Liver (tissue), 9 donors: Measurements from ENCODE around the gene NBEAL2. TPM values are rescaled to one million over a fixed set of nuclear protein-coding genes. Genes with fewer than 3 reads are reported as not detected.

Source experiments
- DNase-seq: peaks from one replicate; pipeline ENCODE4 v3.0.0-alpha.2; 2017; ENCODE audit warnings: low spot score
- H3K27ac ChIP-seq, 2 donors: one replicate each; pipeline ENCODE4 v1.7.0; 2013; ENCODE audit warnings: inconsistent platforms in 2 of 2, low read length in 2 of 2, control low read depth in 1 of 2, low read depth in 1 of 2, mild to moderate bottlenecking in 1 of 2
- H3K27me3 ChIP-seq, 4 donors: one replicate each; pipeline versions ENCODE4 v1.6.1 to v1.7.0; 2013; ENCODE audit warnings: low read length in 3 of 4, inconsistent platforms in 1 of 4, mild to moderate bottlenecking in 1 of 4, moderate library complexity in 1 of 4; ENCODE audit not compliant: control insufficient read depth in 4 of 4, insufficient read depth in 4 of 4
- H3K36me3 ChIP-seq, 4 donors: one replicate each; pipeline versions ENCODE4 v1.6.1 to v1.7.0; 2013; ENCODE audit warnings: low read length in 3 of 4, mild to moderate bottlenecking in 3 of 4, low read depth in 1 of 4, moderate library complexity in 1 of 4; ENCODE audit not compliant: control insufficient read depth in 4 of 4, insufficient read depth in 3 of 4
- H3K4me1 ChIP-seq, 4 donors: one replicate each; pipeline versions ENCODE4 v1.6.1 to v1.7.0; 2013; ENCODE audit warnings: low read length in 3 of 4, mild to moderate bottlenecking in 3 of 4, moderate library complexity in 1 of 4; ENCODE audit not compliant: control insufficient read depth in 4 of 4, insufficient read depth in 4 of 4
- H3K4me3 ChIP-seq, 3 donors: one replicate each; pipeline versions ENCODE4 v1.6.1 to v1.7.0; 2013; ENCODE audit warnings: low read length in 3 of 3, control low read depth in 1 of 3, low read depth in 1 of 3, mild to moderate bottlenecking in 1 of 3
- H3K9ac ChIP-seq, 2 donors: one replicate each; pipeline ENCODE4 v1.7.0; 2013; ENCODE audit warnings: low read length in 2 of 2, mild to moderate bottlenecking in 2 of 2, moderate library complexity in 2 of 2, control low read depth in 1 of 2, low read depth in 1 of 2
- H3K9me3 ChIP-seq, 4 donors: one replicate each; pipeline versions ENCODE4 v1.6.1 to v1.7.0; 2013; ENCODE audit warnings: low read length in 3 of 4; ENCODE audit not compliant: control insufficient read depth in 4 of 4
- CTCF ChIP-seq: fragments of 150-350 bp; IDR thresholded peaks from 2 replicates; pipeline ENCODE4 v1.5.1; 2017; ENCODE audit warnings: improper control_type of control experiment, low read depth, low read length; ENCODE audit not compliant: missing input control
- FOXA1 ChIP-seq: IDR thresholded peaks from 2 replicates; pipeline ENCODE4 v1.6.1; 2016; ENCODE audit warnings: antibody characterized with exemption
- FOXA2 ChIP-seq: IDR thresholded peaks from 2 replicates; pipeline ENCODE4 v1.6.1; 2016; ENCODE audit warnings: antibody characterized with exemption
- GABPA ChIP-seq, 2 donors: IDR thresholded peaks in 1 of 2; conservative IDR thresholded peaks in 1 of 2; 2 replicates each; pipeline ENCODE4 v1.6.1; 2016; ENCODE audit warnings: antibody characterized with exemption in 2 of 2, mild to moderate bottlenecking in 1 of 2, moderate library complexity in 1 of 2
- HNF4A ChIP-seq, 2 donors: conservative IDR thresholded peaks; 2 replicates each; pipeline ENCODE4 v1.6.1; 2016; ENCODE audit warnings: antibody characterized with exemption in 2 of 2, mild to moderate bottlenecking in 2 of 2
- HNF4G ChIP-seq: IDR thresholded peaks from 2 replicates; pipeline ENCODE4 v1.6.1; 2016; ENCODE audit warnings: antibody characterized with exemption
- MAX ChIP-seq: IDR thresholded peaks from 2 replicates; pipeline ENCODE4 v1.6.1; 2016; ENCODE audit warnings: antibody characterized with exemption
- NR2F2 ChIP-seq: IDR thresholded peaks from 2 replicates; pipeline ENCODE4 v1.6.1; 2016; ENCODE audit warnings: antibody characterized with exemption
- RAD21 ChIP-seq, 2 donors: IDR thresholded peaks; 2 replicates each; pipeline ENCODE4 v1.6.1; 2016; ENCODE audit warnings: antibody characterized with exemption in 2 of 2, mild to moderate bottlenecking in 2 of 2
- REST ChIP-seq: IDR thresholded peaks from 2 replicates; pipeline ENCODE4 v1.6.1; 2016; ENCODE audit warnings: antibody characterized with exemption, mild to moderate bottlenecking
- RXRA ChIP-seq, 2 donors: IDR thresholded peaks; 2 replicates each; pipeline ENCODE4 v1.6.1; 2017 to 2018; ENCODE audit warnings: antibody characterized with exemption in 2 of 2, mild to moderate bottlenecking in 1 of 2
- SP1 ChIP-seq: IDR thresholded peaks from 2 replicates; pipeline ENCODE4 v1.6.1; 2018; ENCODE audit warnings: antibody characterized with exemption, mild to moderate bottlenecking
- TAF1 ChIP-seq: conservative IDR thresholded peaks from 2 replicates; pipeline ENCODE4 v1.6.1; 2016; ENCODE audit warnings: antibody characterized with exemption, mild to moderate bottlenecking
- YY1 ChIP-seq: IDR thresholded peaks from 2 replicates; pipeline ENCODE4 v1.6.1; 2016; ENCODE audit warnings: antibody characterized with exemption, mild to moderate bottlenecking
- ZBTB33 ChIP-seq: IDR thresholded peaks from 2 replicates; pipeline ENCODE4 v1.6.1; 2016; ENCODE audit warnings: antibody characterized with exemption
- WGBS: extraction: QIAGEN DNeasy Blood & Tissue Kit; methylation state at CpG from one replicate; pipeline ENCODE4 v1.1.7; 2013; 5-methylcytosine and 5-hydroxymethylcytosine counted together
- polyA plus RNA-seq, 2 donors: library from polyadenylated mRNA; stranded (reverse) in 1 of 2; unstranded in 1 of 2; fragments of 200-250 nt in 1 of 2; fragments of >200 nt in 1 of 2; fragmentation: Nextera tagmentation in 1 of 2; extraction: Ambion mirVana in 1 of 2; gene quantifications; one replicate each; pipeline versions ENCODE4 v1.2.1 to v1.2.3, GENCODE V29; 2013 to 2015
- total RNA-seq, 2 donors: library from RNA; depleted of rRNA; stranded (reverse); fragments of >200 nt; gene quantifications; one replicate each; pipeline ENCODE4 v1.2.3, GENCODE V29; 2014
- donor health status: healthy.
- donor health status: healthy.
- donor health status: healthy.
- donor health status: healthy.
- donor health status: healthy.

The NBEAL2 gene
- total and polyA plus RNA-seq, 4 donors, result 2.0 to 20.7 (median 7.6) TPM

- TF ChIP-seq SP1, result no peak
- Histone ChIP-seq H3K9ac (no peak overlapping the region), H3K27ac (no peak overlapping the region), H3K9me3 (no peaks in the 10 kb centered on the region), H3K27me3 (no peaks in the 10 kb centered on the region), H3K4me1 (peaks cover 0 to 16% (median 3%) of the 10 kb centered on the region in 4 donors), H3K36me3 (peaks cover 0 to 6% (median 0%) of the 10 kb centered on the region in 4 donors), H3K4me3 (no peak overlapping the region)
- DNase-seq, result no peak
- 83% methylated on average over 11 of the region's 11 CpGs for WGBS
These were observed 11.3 kb downstream of the NBEAL2 start for GRCh38 chr3:46990573-46991374.

GRCh38 chr3:46991406-46992165, 12.1 kb downstream of the NBEAL2 start:
- Histone ChIP-seq H3K9me3 (no peaks in the 10 kb centered on the region), H3K4me1 (peaks cover 0 to 16% (median 3%) of the 10 kb centered on the region in 4 donors), H3K27ac (no peak overlapping the region), H3K36me3 (peaks cover 0 to 6% (median 0%) of the 10 kb centered on the region in 4 donors), H3K4me3 (no peak overlapping the region), H3K27me3 (no peaks in the 10 kb centered on the region), H3K9ac (no peak overlapping the region)
- 96% methylated on average over 16 of the region's 16 CpGs for WGBS
- DNase-seq, result no peak
- TF ChIP-seq MAX, result no peak
- no peak for TF ChIP-seq GABPA (IDR thresholded peaks at IDR 0.05 in 1 of 2, conservative IDR thresholded peaks at IDR 0.05 in 1 of 2)
- no peak for TF ChIP-seq HNF4A (conservative IDR thresholded peaks at IDR 0.05)
- TF ChIP-seq NR2F2, result no peak
- TF ChIP-seq HNF4G, result no peak
- TF ChIP-seq REST, result no peak
- no peak for TF ChIP-seq RXRA (IDR thresholded peaks at IDR 0.05)
- TF ChIP-seq FOXA1, result no peak
- no peak for TF ChIP-seq CTCF
- TF ChIP-seq TAF1, result no peak
- TF ChIP-seq FOXA2, result no peak
- TF ChIP-seq ZBTB33, result no peak
- no peak for TF ChIP-seq SP1
- TF ChIP-seq YY1, result no peak
- no peak for TF ChIP-seq RAD21 (IDR thresholded peaks at IDR 0.05)
